Bronchial epithelial cell (primary cell): ENCODE data around the gene ANKS6. TPM values are rescaled to one million over a fixed set of nuclear protein-coding genes. Genes with fewer than 3 reads are reported as not detected.

Experiments used
- DNase-seq: peaks from one replicate; pipeline ENCODE4 v3.0.0-alpha.2; 2010; ENCODE audit warnings: low read depth
- FAIRE-seq: peaks from 2 replicates; lab custom pipeline; 2011; peaks lifted over from hg19 to GRCh38; lab: Jason Lieb, UNC
- H3K27me3 ChIP-seq: 2 replicates; pipeline ENCODE4 v1.5.1; 2011; ENCODE audit warnings: low read length; ENCODE audit not compliant: control insufficient read depth, insufficient read depth
- H3K36me3 ChIP-seq: 2 replicates; pipeline ENCODE4 v1.5.1; 2011; ENCODE audit warnings: low read length; ENCODE audit not compliant: control insufficient read depth, insufficient read depth
- H3K4me3 ChIP-seq: 2 replicates; pipeline ENCODE4 v1.5.1; 2011; ENCODE audit warnings: mild to moderate bottlenecking, low read depth, low read length, control low read depth
- CTCF ChIP-seq: IDR thresholded peaks from 2 replicates; pipeline ENCODE4 v1.5.1; 2011; ENCODE audit warnings: mild to moderate bottlenecking, moderate library complexity, low read length, control low read depth, inconsistent platforms; ENCODE audit not compliant: insufficient read depth, severe bottlenecking
- total RNA-seq: library from RNA; depleted of rRNA; stranded (reverse); fragments of >200 nt; gene quantifications from 2 replicates; pipeline ENCODE4 v1.2.1, GENCODE V29; 2014

ANKS6 gene
- total RNA-seq, 1 donor from 2014 or later = 32.1 TPM

- FAIRE-seq = no peak
- TF ChIP-seq CTCF = no peak
- Histone ChIP-seq H3K36me3 (peaks cover 5% of the 10 kb centered on the region), H3K27me3 (no peaks in the 10 kb centered on the region), H3K4me3 (no peak overlapping the region)
- DNase-seq = no peak
Measured at GRCh38 chr9:98743818-98744611, 52.3 kb downstream of the ANKS6 start.

GRCh38 chr9:98743329-98743728, 53.0 kb downstream of the ANKS6 start:
- no peak for DNase-seq
- no peak for TF ChIP-seq CTCF
- Histone ChIP-seq H3K36me3 (peaks cover 5% of the 10 kb centered on the region), H3K4me3 (no peak overlapping the region), H3K27me3 (no peaks in the 10 kb centered on the region)
- peak; percentile 80 for FAIRE-seq

- FAIRE-seq = no peak
- Histone ChIP-seq H3K27me3 (no peaks in the 10 kb centered on the region), H3K36me3 (peaks cover 5% of the 10 kb centered on the region), H3K4me3 (no peak overlapping the region)
- DNase-seq = peak; percentile 80
- no peak for TF ChIP-seq CTCF
Measured at GRCh38 chr9:98742325-98743280, 53.8 kb downstream of the ANKS6 start.

DNA sequence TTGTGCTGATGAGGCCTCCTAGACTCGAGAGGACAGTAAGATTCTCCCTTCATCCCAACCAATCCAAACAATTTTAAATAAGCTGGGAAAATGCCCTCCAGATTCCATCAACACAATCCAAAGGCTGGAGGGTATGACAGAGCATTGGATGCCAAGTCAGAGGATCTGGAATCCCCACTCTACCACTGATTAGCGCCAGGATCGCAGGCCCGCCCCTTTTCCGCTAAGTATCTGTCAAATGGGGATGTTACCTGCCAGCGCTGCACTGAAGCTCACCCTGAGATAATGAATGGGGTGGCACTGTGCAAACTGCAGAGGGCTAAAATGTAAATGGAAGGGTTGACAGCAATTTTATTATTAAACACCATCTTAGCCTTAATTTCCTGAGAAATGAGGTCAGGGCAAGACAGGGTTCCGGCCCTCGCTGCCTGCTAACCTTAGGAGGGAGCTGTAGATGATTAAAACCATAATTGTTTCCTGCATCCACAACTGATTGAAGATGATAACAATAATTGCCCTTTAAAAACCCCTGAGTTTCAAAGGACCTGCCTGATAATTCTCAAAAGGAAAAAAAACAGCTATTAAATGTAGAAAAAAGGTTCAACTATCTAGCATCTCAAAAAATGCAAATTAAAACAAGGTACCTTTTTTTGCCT, 56.0 kb downstream of the ANKS6 start:
- H3K4me3 ChIP-seq = no peak overlapping the region
- no peak for TF ChIP-seq CTCF
- H3K27me3 ChIP-seq = no peaks in the 10 kb centered on the region
- peaks cover 9% of the 10 kb centered on the region for H3K36me3 ChIP-seq
- no peak for DNase-seq
- no peak for FAIRE-seq

- H3K36me3 ChIP-seq = peaks cover 6% of the 10 kb centered on the region
- no peaks in the 10 kb centered on the region for H3K27me3 ChIP-seq
- no peak overlapping the region for H3K4me3 ChIP-seq
- TF ChIP-seq CTCF = no peak
- DNase-seq (no peak), FAIRE-seq (no peak)
Measured at GRCh38 chr9:98738741-98739140, 57.6 kb downstream of the ANKS6 start.
